C4-2B (cell line): Measurements from ENCODE around the gene SENP3.

Experiments
- H3K27ac ChIP-seq: fragments of 450-650 bp; 2 replicates; pipeline ENCODE4 v1.5.1; 2017
- ZFX ChIP-seq: fragments of 450-650 bp; IDR thresholded peaks from 2 replicates; pipeline ENCODE4 v1.6.1; 2017
- TF ChIP-seq, protein P1 (sequence below): fragments of 450-650 bp; conservative IDR thresholded peaks from 2 replicates; pipeline ENCODE4 v1.5.1; 2017; ENCODE audit warnings: mild to moderate bottlenecking

The SENP3 gene

GRCh38 chr17:7579834-7580603 is 18.3 kb downstream of the SENP3 start:
- TF ChIP-seq, protein P1, sequence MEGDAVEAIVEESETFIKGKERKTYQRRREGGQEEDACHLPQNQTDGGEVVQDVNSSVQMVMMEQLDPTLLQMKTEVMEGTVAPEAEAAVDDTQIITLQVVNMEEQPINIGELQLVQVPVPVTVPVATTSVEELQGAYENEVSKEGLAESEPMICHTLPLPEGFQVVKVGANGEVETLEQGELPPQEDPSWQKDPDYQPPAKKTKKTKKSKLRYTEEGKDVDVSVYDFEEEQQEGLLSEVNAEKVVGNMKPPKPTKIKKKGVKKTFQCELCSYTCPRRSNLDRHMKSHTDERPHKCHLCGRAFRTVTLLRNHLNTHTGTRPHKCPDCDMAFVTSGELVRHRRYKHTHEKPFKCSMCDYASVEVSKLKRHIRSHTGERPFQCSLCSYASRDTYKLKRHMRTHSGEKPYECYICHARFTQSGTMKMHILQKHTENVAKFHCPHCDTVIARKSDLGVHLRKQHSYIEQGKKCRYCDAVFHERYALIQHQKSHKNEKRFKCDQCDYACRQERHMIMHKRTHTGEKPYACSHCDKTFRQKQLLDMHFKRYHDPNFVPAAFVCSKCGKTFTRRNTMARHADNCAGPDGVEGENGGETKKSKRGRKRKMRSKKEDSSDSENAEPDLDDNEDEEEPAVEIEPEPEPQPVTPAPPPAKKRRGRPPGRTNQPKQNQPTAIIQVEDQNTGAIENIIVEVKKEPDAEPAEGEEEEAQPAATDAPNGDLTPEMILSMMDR: no peak
- no peak for TF ChIP-seq ZFX
- H3K27ac ChIP-seq: peak overlapping the region; percentile 100

- TF ChIP-seq ZFX: no peak
- TF ChIP-seq, protein P1: no peak
- peak overlapping the region; percentile 100 for H3K27ac ChIP-seq
Measured at GRCh38 chr17:7580604-7581575, 19.2 kb downstream of the SENP3 start.

GRCh38 chr17:7582396-7583252 is 20.9 kb downstream of the SENP3 start:
- TF ChIP-seq, protein P1: no peak; the same call in 1 of the 2 replicates
- no peak for TF ChIP-seq ZFX
- peak overlapping the region; percentile 100 for H3K27ac ChIP-seq

- H3K27ac ChIP-seq: peak within 1 kb of the TSS; percentile 100
- TF ChIP-seq ZFX: peak; percentile 92; the same call in 1 of the 2 replicates
- TF ChIP-seq, protein P1: no peak
Measured at GRCh38 chr17:7583253-7584109, 21.8 kb downstream of the SENP3 start, which contains the start of gene MPDU1. Gene MPDU1 (plus strand): TSS chr17:7583852. CDS start chr17:7583863, 11 bp downstream.

GRCh38 chr17:7586673-7587419 is 25.1 kb downstream of the SENP3 start:
- no peak overlapping the region for H3K27ac ChIP-seq

DNA sequence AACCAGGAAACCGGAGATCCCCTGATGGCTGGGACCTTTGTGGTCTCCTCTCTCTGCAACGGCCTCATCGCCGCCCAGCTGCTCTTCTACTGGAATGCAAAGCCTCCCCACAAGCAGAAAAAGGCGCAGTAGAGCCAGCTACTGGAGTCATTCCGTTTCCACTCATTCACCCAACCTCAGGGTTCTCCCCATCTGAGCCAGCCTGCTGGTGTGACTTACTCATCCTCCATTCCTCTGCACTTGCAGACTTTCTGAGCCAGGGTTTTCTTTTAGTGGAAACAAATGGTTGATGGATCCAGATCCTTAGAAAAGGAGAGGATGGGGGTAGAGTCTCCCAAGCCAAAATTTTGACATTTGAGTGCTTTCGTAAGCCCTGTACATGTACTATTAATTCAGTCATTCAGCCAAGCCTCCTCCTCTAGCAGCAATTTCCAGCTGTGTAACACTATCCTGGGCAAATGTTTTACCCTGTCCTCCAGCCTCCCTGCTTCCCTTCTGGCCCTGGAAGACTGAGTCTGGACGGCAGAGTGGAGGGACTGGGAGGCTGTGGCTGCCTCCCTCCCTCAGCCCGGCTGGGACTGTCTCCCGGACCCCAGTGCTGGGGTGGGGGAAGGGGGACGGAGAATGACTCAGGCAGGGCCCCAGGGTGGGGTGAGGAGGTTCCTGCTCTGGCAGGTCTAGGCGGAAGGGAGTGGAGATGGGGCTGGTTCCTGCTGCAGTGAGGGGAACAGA is 25.9 kb downstream of the SENP3 start:
- TF ChIP-seq ZFX: no peak
- TF ChIP-seq, protein P1: no peak

More at GRCh38 chr17:7586673-7587419, 25.1 kb downstream of the SENP3 start:
- TF ChIP-seq ZFX: no peak

More for the DNA sequence above, 25.9 kb downstream of the SENP3 start:
- H3K27ac ChIP-seq: no peak overlapping the region
